Activated CD8-positive, alpha-beta T cell treated with anti-CD3 and anti-CD28 coated beads, Interleukin-2, amount 10 ng/mL, durations not matched to agents 7 days and 5 days (primary cell): ENCODE measurements around the gene ACO2. TPM values are rescaled to one million over a fixed set of nuclear protein-coding genes. Genes with fewer than 3 reads are reported as not detected.
"Not testable (repeated sequence)": the region's sequence is repeated elsewhere in the genome, so short reads cannot be mapped to it uniquely, and the experiment has no call there.

Experiments used
- ATAC-seq: fragments of 150-1000 bp; cut with Tn5 transposase; one replicate; pipeline ENCODE4 v1.10.0; 2021; ENCODE audit warnings: moderate library complexity
- CTCF ChIA-PET: fragments of 350-600 bp; sonication (Branson Sonifier 250); formaldehyde crosslinking; loops from one replicate; lab custom pipeline; 2021; ENCODE audit warnings: antibody characterized with exemption; lab: Charles Lee
- POLR2A ChIA-PET: fragments of 350-600 bp; sonication (Branson Sonifier 250); formaldehyde crosslinking; loops from one replicate; lab custom pipeline; 2021; ENCODE audit warnings: antibody characterized with exemption; lab: Charles Lee
- DNase-seq: peaks from one replicate; pipeline ENCODE4 v3.0.0-alpha.2; 2020
- H3K27ac Mint-ChIP-seq: one replicate; pipeline ENCODE4 v1.8.0; 2021; ENCODE audit warnings: mild to moderate bottlenecking, mixed read lengths
- H3K27me3 Mint-ChIP-seq: one replicate; pipeline ENCODE4 v1.8.0; 2021; ENCODE audit warnings: low read depth, mixed read lengths
- H3K36me3 Mint-ChIP-seq: one replicate; pipeline ENCODE4 v1.8.0; 2021; ENCODE audit warnings: low read depth, mixed read lengths
- H3K4me1 Mint-ChIP-seq: one replicate; pipeline ENCODE4 v1.8.0; 2021; ENCODE audit warnings: low read depth, mixed read lengths
- H3K4me3 Mint-ChIP-seq: one replicate; pipeline ENCODE4 v1.8.0; 2021; ENCODE audit warnings: mild to moderate bottlenecking, mixed read lengths
- H3K9me3 Mint-ChIP-seq: one replicate; pipeline ENCODE4 v1.8.0; 2022; ENCODE audit warnings: mixed read lengths; ENCODE audit not compliant: insufficient read depth
- total RNA-seq, 2 experiments: library from RNA; stranded (reverse); gene quantifications; one replicate each; pipeline ENCODE4 v1.2.3, GENCODE V29; 2021

Gene ACO2
- total RNA-seq, 2 experiments from 2014 or later = 91.8 to 97.1 TPM

DNA sequence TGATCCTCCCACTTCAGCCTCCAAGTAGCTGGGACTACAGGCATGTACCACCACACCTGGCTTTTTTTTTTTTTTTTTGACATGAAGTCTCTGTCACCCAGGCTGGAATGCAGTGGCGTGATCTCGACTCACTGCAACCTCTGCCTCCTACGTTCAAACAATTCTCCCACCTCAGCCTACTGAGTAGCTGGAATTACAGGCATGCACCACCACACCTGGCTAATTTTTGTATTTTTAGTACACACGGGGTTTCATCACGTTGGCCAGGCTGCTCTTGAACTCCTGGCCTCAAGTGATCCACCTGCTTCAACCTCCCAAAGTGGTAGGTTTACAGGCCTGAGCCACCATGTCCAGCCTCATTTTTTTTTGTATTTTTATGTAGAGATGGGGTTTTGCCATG is 28.4 kb upstream of the ACO2 start:
- ATAC-seq, CTCF ChIA-PET, H3K9me3 Mint-ChIP-seq, H3K27me3 Mint-ChIP-seq, POLR2A ChIA-PET, H3K4me3 Mint-ChIP-seq, DNase-seq, H3K27ac Mint-ChIP-seq: not testable (repeated sequence)
- peaks cover 44% of the 10 kb centered on the region for H3K36me3 Mint-ChIP-seq
- peaks cover 17% of the 10 kb centered on the region for H3K4me1 Mint-ChIP-seq

DNA sequence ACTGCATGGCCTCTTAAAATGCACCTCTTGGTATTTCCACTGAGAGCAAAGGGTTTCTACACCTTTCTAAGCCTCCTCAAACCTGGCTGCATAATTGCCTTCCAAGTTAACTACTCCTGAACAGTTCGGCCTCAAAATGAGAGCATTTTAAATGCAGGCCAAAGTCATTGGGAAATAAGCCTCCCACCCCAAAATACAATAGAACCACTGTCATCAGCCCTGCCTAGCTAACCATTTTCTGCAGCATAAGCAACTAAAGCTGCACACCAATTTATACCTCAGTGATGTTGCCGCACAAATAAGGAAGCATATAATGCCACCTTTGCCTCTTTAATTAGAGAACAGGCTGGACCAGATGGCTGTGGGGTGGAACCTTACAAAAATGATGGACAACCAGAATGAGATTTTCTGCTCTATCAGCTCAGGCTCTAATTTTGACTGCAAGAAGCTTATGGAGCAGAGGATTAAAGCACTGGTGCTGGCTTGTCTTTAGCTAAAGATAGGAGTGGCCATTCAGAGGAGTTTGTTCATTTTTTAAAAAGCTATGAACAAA is 26.6 kb upstream of the ACO2 start:
- Mint-ChIP-seq H3K27ac (no peak overlapping the region), H3K9me3 (no peaks in the 10 kb centered on the region), H3K36me3 (peaks cover 27% of the 10 kb centered on the region), H3K4me1 (peaks cover 17% of the 10 kb centered on the region), H3K27me3 (no peaks in the 10 kb centered on the region), H3K4me3 (no peak overlapping the region)
- POLR2A ChIA-PET = interaction anchor here (9.6 kb wide), 1 partner anchor 21 kb away, joined by 218 read pairs; the partner anchor contains the start of genes ACO2 and PHF5A
- CTCF ChIA-PET = interaction anchor here (1.4 kb wide), 1 partner anchor 38 kb away, joined by 4 read pairs; no protein-coding TSS in a partner anchor
- DNase-seq = no peak
- ATAC-seq = no peak

DNA sequence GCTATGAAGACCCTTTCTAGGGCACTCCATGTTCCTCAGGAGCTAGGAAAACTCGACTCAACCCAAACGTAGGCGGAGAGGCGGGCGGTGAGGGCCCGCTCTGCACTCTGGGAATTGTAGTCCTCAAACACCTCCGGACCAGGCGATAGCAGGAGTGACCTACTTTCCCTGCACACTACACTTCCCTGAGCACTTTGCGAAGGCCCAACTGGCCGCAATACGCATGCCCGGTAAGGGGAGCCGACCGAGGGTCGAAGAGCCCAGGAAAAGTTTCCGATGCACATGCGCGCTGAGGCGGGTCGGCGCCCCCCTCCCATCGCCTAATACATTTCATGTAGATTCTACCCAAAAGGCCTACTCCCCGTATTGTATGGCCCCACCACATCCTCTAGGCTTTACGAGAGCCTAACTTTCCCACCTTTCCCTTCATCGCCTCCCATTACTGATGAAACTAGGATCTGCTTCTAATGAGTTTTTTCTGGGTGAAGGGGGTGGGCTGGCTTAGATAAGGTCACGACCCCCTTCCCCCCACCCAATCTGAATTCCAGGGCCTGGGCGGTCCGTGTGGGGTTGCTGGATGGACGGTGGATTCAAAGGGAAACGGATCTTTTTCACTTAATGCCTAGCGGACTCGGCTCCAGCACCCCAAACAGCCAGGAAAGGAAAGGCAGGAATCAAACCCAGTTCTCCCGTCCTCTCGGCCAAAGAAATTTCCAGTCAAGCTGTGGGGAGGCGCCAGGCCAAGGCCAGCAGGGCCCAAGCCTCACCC is 24.4 kb upstream of the ACO2 start:
- POLR2A ChIA-PET = interaction anchor here (0.8 to 9.6 kb wide), 7 partner anchors 10 to 493 kb away, joined by 3 to 218 read pairs (median 4); partner anchors contain the start of genes ACO2, PHF5A, RANGAP1 and RBX1
- ATAC-seq (peak; percentile 42), DNase-seq (peak; percentile 86)
- no peaks in the 10 kb centered on the region for H3K9me3 Mint-ChIP-seq
- peaks cover 25% of the 10 kb centered on the region for H3K36me3 Mint-ChIP-seq
- H3K4me3 Mint-ChIP-seq = peak overlapping the region; percentile 90
- peak overlapping the region; percentile 94 for H3K27ac Mint-ChIP-seq
- no peaks in the 10 kb centered on the region for H3K27me3 Mint-ChIP-seq
- peaks cover 22% of the 10 kb centered on the region for H3K4me1 Mint-ChIP-seq
- CTCF ChIA-PET = interaction anchor here (0.7 to 2.6 kb wide), 6 partner anchors 22 to 82 kb away, joined by 3 to 25 read pairs (median 4); partner anchors contain the start of genes ACO2 and PHF5A

DNA sequence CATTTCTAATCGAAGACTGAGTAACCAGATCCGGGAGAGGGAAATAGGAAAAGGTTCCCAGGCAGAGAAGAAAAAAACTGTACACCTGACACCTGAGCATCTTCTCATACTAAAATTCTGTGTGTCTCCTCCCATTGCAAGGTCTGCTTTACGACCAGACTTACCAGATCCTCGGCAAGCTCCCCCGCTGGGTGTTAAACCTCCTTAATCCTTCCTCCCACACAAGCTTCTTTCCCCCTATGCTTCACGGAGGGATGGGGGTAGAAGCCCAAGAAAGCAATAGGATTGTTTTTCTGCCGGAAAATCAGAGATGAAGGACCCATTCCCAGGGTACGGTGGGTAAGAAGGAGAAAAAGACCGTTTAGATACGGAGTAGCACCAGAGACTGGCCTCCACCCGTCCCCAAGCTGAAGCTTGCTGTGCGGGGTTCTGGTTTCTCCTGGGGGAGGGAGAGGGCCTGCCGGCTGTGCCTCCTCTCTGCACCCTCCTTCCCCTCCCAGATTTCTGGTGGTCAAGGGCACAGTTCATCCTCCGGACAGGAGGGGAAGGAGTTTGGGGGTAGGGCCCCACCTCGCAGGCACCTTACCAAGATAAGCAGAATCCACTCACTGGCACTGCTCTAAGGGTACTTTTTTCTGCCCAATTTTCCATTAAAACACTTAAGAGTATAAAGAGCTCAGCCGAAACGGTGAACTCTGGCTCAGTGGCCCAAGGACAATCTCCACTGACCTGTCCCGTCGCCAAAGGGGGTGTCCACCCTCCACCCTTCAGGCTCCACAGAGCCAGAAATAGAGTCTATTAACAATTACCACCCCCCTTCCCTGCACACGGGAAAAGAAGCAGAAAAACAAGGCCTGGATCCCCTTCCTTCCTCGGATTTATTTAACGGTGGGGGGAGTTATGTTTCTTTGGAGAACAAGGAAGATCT is 23.5 kb upstream of the ACO2 start:
- Mint-ChIP-seq H3K27ac (peak overlapping the region; percentile 94), H3K4me3 (peak overlapping the region; percentile 90), H3K9me3 (no peaks in the 10 kb centered on the region), H3K27me3 (no peaks in the 10 kb centered on the region), H3K36me3 (peaks cover 25% of the 10 kb centered on the region), H3K4me1 (peaks cover 22% of the 10 kb centered on the region)
- DNase-seq (peak; percentile 54), ATAC-seq (no peak)
- ChIA-PET POLR2A (interaction anchor here (0.6 to 9.6 kb wide), 13 partner anchors 10 to 494 kb away, joined by 3 to 218 read pairs (median 4); partner anchors contain the start of genes ACO2, PHF5A, PMM1 and RANGAP1), CTCF (interaction anchor here (0.7 to 2.6 kb wide), 8 partner anchors 23 to 222 kb away, joined by 3 to 25 read pairs (median 6); partner anchors contain the start of genes ACO2 and PHF5A)

DNA sequence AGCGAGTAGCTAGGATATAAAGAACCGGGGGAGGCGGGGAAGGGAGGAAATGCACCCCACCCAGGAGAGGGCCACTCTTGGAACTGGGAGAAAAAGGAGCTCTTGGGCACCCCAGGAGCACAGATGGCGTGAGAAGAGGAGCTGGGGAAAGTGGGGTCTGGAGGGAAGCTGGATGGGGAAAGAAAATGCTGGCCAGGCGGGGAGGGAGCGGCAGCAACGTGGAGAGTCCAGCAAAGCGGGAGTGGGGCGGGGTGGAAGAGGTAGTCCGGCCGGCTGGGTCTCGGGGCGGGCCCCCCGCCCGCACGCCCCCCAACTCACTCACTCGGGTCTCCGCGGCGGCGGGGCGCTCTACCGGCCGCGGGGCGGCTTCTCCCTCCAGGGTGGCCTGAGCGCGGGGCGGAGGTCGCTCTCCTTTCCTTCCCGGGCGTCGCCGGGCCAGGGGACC is 22.8 kb upstream of the ACO2 start:
- peak overlapping the region; percentile 100 for H3K27ac Mint-ChIP-seq
- ChIA-PET CTCF (interaction anchor here (1.0 to 2.6 kb wide), 8 partner anchors 9 to 221 kb away, joined by 3 to 25 read pairs (median 6); partner anchors contain the start of genes ACO2 and PHF5A), POLR2A (interaction anchor here (0.6 to 9.6 kb wide), 26 partner anchors 9 to 607 kb away, joined by 3 to 218 read pairs (median 4); partner anchors contain the start of genes ACO2, PHF5A, PMM1 and RANGAP1)
- DNase-seq (peak; percentile 29), ATAC-seq (peak; percentile 0)
- peaks cover 25% of the 10 kb centered on the region for H3K36me3 Mint-ChIP-seq
- H3K9me3 Mint-ChIP-seq = no peaks in the 10 kb centered on the region
- H3K27me3 Mint-ChIP-seq = no peaks in the 10 kb centered on the region
- H3K4me3 Mint-ChIP-seq = peak overlapping the region; percentile 90
- peaks cover 22% of the 10 kb centered on the region for H3K4me1 Mint-ChIP-seq

DNA sequence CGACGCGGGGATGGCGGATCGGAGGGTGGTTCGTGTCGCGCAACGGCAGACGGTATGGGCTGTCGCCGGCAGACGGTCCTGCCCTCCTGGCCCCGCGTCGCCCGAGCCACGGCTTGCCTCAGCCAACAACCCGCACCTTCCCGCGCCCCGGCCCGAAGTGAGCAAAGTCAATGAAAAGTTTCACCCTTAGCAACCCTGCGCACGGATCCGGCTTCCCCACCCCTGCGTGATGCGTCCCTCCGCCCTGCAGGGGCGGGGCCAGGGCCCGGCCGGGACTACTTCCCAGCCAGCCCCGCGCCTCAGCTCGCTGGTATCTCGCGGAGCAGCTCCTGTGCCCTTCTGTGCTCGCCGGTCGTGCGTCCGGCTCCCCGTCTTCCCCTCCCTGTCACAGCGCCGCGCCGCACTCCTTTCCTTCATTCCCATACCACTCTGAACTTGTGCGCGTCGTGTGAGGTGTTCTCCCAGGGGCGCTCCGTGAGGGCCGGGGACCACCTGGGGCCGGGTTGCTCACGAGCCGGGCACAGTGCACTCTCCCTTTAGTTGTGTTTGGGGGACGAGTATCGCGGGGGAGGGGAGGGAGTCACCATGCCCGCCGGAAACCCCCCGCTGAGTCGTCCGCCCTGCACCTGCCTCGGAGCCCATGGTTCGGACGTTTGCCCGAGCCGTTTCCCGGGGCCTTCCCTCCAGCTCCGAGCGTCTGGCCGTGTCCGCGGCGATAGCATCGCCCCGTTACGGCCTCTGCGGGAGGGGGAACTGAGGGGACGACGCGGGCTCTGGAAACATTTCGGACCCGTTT is 22.1 kb upstream of the ACO2 start, which contains the start of gene TOB2:
TSS of gene TOB2 (minus strand) at position 163 of the 796 bp plus-strand sequence. CDS start 9,456 bp downstream, outside the sequence.
- Mint-ChIP-seq H3K36me3 (peaks cover 23% of the 10 kb centered on the region), H3K4me1 (peaks cover 22% of the 10 kb centered on the region), H3K4me3 (peak within 1 kb of the TSS; percentile 90), H3K9me3 (no peaks in the 10 kb centered on the region), H3K27me3 (no peaks in the 10 kb centered on the region), H3K27ac (peak within 1 kb of the TSS; percentile 100)
- ATAC-seq (peak; percentile 62), DNase-seq (peak; percentile 94)
- ChIA-PET POLR2A (interaction anchor here (0.5 to 9.6 kb wide), 27 partner anchors 9 to 608 kb away, joined by 3 to 218 read pairs (median 4); partner anchors contain the start of genes ACO2, PHF5A, PMM1 and SREBF2), CTCF (interaction anchor here (1.0 to 2.6 kb wide), 8 partner anchors 10 to 220 kb away, joined by 3 to 25 read pairs (median 6); partner anchors contain the start of genes ACO2 and PHF5A)

DNA sequence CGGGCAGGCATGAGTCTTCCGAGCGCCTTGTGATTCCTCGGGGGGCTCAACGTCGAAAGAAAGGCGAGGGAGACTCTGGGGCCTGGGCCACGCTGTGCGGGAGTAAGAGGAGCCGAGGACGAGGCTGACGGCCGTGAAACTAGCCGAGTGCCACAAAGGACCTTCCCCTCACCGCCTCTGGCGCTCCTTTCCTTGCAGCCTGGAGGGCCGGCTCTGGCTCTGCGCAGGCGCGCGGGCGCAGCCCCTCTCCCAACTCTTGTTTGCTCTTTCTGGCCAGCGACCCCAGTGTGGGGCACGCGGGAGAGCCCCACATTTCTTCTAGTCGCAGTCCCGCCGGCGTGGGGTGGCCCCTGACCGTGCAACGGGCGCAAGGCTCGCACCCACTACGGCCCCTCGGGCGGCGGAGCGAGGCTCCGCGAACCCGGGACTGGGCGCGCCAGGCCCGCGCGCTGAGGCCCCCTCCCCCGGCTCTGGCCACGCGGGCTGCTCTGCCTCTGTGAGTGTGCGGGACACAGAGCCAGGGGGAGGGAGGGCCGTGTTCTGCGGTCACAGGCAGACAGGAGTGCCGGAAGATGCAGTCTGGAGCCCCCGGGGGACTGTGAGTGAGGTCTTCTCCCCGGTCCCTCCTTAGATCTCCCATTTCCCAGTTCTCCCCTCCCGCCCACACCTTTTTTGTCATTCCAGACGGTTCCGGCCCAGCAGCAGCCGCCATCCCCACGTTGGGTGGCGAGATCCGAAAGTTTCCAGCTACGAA is 21.3 kb upstream of the ACO2 start:
- DNase-seq = peak; percentile 69
- Mint-ChIP-seq H3K4me1 (peaks cover 19% of the 10 kb centered on the region), H3K27me3 (no peaks in the 10 kb centered on the region), H3K27ac (peak overlapping the region; percentile 100), H3K9me3 (no peaks in the 10 kb centered on the region), H3K36me3 (peaks cover 20% of the 10 kb centered on the region), H3K4me3 (peak overlapping the region; percentile 90)
- peak; percentile 18 for ATAC-seq
- ChIA-PET POLR2A (interaction anchor here (0.5 to 9.6 kb wide), 14 partner anchors 10 to 1167 kb away, joined by 3 to 218 read pairs (median 5); partner anchors contain the start of genes ACO2, PHF5A, PMM1 and POLDIP3), CTCF (interaction anchor here (1.0 to 2.4 kb wide), 8 partner anchors 11 to 220 kb away, joined by 3 to 10 read pairs (median 4); partner anchors contain the start of genes ACO2 and PHF5A)

DNA sequence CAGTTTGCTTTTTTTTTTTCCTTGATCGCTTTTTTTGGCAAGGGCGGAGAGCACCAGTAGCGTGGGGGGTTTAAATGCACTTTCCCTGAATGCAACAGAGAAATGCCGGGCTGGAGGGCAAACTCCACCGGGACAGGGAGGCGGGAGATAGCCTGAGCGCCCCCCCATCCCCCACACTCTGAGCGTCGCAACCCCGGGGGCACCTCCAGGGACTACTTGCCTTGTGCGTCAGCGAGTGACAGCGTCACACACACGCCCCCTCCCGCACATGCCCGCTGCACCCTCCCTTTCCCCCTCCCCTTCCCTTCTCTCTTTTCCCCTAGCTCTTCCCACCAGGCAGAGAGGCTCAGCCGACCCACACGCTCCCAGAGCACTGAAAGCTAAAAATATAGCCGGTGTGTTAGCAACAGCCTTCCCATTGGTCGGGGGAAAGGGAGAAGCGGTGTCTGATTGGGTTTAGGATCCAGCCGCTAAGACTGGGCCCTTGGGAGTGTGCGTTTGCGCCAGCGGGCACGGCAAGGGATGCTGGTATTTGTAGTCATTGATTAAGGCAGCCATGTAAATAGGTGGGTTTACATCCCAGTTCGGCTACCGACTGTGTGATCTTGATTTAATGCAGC is 20.6 kb upstream of the ACO2 start:
- H3K4me1 Mint-ChIP-seq = peaks cover 12% of the 10 kb centered on the region
- ChIA-PET CTCF (interaction anchor here (1.0 to 2.4 kb wide), 5 partner anchors 14 to 171 kb away, joined by 3 to 10 read pairs (median 5); partner anchors contain the start of genes ACO2 and PHF5A), POLR2A (interaction anchor here (0.6 to 9.6 kb wide), 6 partner anchors 15 to 1166 kb away, joined by 3 to 218 read pairs (median 4); partner anchors contain the start of genes ACO2, PHF5A, PMM1 and POLDIP3)
- H3K4me3 Mint-ChIP-seq = peak overlapping the region; percentile 90
- H3K27ac Mint-ChIP-seq = peak overlapping the region; percentile 100
- H3K27me3 Mint-ChIP-seq = no peaks in the 10 kb centered on the region
- peak; percentile 71 for ATAC-seq
- DNase-seq = peak; percentile 96
- H3K9me3 Mint-ChIP-seq = no peaks in the 10 kb centered on the region
- peaks cover 14% of the 10 kb centered on the region for H3K36me3 Mint-ChIP-seq
